IPS DF 4.7 (cell line): ENCODE measurements around the gene NT5M.

ENCODE experiments used
- DNase-seq: peaks from one replicate; pipeline ENCODE4 v3.0.0-alpha.2; 2013; ENCODE audit warnings: low spot score; ENCODE audit errors: extremely low read depth

Gene NT5M

GRCh38 chr17:17343160-17343735, 40.1 kb downstream of the NT5M start:
- no peak for DNase-seq

- DNase-seq, result no peak
Measured at GRCh38 chr17:17343896-17344506, 40.8 kb downstream of the NT5M start.

- no peak for DNase-seq
Measured at GRCh38 chr17:17344507-17345293, 41.5 kb downstream of the NT5M start.

GRCh38 chr17:17345294-17345597, 42.1 kb downstream of the NT5M start:
- no peak for DNase-seq

- DNase-seq, result no peak
Measured at GRCh38 chr17:17345686-17346427, 42.7 kb downstream of the NT5M start.

- no peak for DNase-seq
Measured at GRCh38 chr17:17346428-17347233, 43.5 kb downstream of the NT5M start.

- DNase-seq, result no peak
Measured at GRCh38 chr17:17347234-17347955, 44.2 kb downstream of the NT5M start.

- no peak for DNase-seq
Measured at GRCh38 chr17:17347956-17348871, 45.0 kb downstream of the NT5M start.

GRCh38 chr17:17348872-17349723, 45.9 kb downstream of the NT5M start:
- no peak for DNase-seq

GRCh38 chr17:17349724-17350106, 46.5 kb downstream of the NT5M start:
- no peak for DNase-seq

- DNase-seq, result no peak
Measured at GRCh38 chr17:17350491-17351355, 47.5 kb downstream of the NT5M start.

- DNase-seq, result no peak
Measured at GRCh38 chr17:17351356-17351891, 48.3 kb downstream of the NT5M start.

- DNase-seq, result no peak
Measured at GRCh38 chr17:17351901-17352781, 49.0 kb downstream of the NT5M start.

GRCh38 chr17:17352836-17353624, 49.9 kb downstream of the NT5M start:
- no peak for DNase-seq

- no peak for DNase-seq
Measured at GRCh38 chr17:17353625-17354484, 50.7 kb downstream of the NT5M start.
